ENCODE data around the gene TSHZ2.

GRCh38 chr20:53296025-53296424 lies 323.9 kb downstream of the TSHZ2 start:
- TF ChIP-seq, protein P1, sequence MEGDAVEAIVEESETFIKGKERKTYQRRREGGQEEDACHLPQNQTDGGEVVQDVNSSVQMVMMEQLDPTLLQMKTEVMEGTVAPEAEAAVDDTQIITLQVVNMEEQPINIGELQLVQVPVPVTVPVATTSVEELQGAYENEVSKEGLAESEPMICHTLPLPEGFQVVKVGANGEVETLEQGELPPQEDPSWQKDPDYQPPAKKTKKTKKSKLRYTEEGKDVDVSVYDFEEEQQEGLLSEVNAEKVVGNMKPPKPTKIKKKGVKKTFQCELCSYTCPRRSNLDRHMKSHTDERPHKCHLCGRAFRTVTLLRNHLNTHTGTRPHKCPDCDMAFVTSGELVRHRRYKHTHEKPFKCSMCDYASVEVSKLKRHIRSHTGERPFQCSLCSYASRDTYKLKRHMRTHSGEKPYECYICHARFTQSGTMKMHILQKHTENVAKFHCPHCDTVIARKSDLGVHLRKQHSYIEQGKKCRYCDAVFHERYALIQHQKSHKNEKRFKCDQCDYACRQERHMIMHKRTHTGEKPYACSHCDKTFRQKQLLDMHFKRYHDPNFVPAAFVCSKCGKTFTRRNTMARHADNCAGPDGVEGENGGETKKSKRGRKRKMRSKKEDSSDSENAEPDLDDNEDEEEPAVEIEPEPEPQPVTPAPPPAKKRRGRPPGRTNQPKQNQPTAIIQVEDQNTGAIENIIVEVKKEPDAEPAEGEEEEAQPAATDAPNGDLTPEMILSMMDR (IDR thresholded peaks at IDR 0.05; ENCODE audit: insufficient read depth, low read depth, low read length), result no peak
- no peak for TF ChIP-seq EZH2 (IDR thresholded peaks at IDR 0.05; ENCODE audit: insufficient read depth, low read length)

All from astrocyte (in vitro differentiated cells and primary cell).